SH-SY5Y (cell line): ENCODE measurements around the gene RBFOX2.

Experiments
- GATA2 ChIP-seq: IDR thresholded peaks from 2 replicates; pipeline ENCODE4 v1.6.1; 2011; ENCODE audit warnings: mild to moderate bottlenecking, low read depth, low read length
- GATA3 ChIP-seq: IDR thresholded peaks from 2 replicates; pipeline ENCODE4 v1.6.1; 2011; ENCODE audit warnings: low read depth, mild to moderate bottlenecking, low read length, moderate library complexity

- TF ChIP-seq GATA3, result no peak
- no peak for TF ChIP-seq GATA2
Observed at GRCh38 chr22:35919002-35919542, 109.6 kb downstream of the RBFOX2 start.
